WTC11 (cell line): ENCODE results near the gene RYR2. TPM values are rescaled to one million over a fixed set of nuclear protein-coding genes. Genes with fewer than 3 reads are reported as not detected.

ENCODE experiments used
- ATAC-seq: fragments of 200-7000 bp; cut with Tn5 transposase; 2 replicates; pipeline ENCODE4 v1.10.0; 2021; ENCODE audit warnings: mild to moderate bottlenecking, moderate library complexity
- CTCF ChIA-PET: fragments of 300-600 bp; sonication (Branson Sonifier 250); formaldehyde crosslinking; loops from one replicate; lab custom pipeline; 2021; ENCODE audit warnings: antibody characterized with exemption; lab: Charles Lee
- POLR2A ChIA-PET: fragments of 350-600 bp; sonication (Branson Sonifier 250); formaldehyde crosslinking; loops from one replicate; lab custom pipeline; 2021; ENCODE audit warnings: antibody characterized with exemption; lab: Charles Lee
- DNase-seq: peaks from one replicate; pipeline ENCODE4 v3.0.0; 2021; ENCODE audit warnings: low spot score
- H3K27ac Mint-ChIP-seq: 2 replicates; pipeline ENCODE4 v1.8.0; 2021; ENCODE audit warnings: mixed read lengths
- H3K27me3 Mint-ChIP-seq: 2 replicates; pipeline ENCODE4 v1.8.0; 2021; ENCODE audit warnings: low read depth, mild to moderate bottlenecking, moderate library complexity, mixed read lengths
- H3K36me3 Mint-ChIP-seq: 2 replicates; pipeline ENCODE4 v1.8.0; 2021; ENCODE audit warnings: mixed read lengths
- H3K4me1 Mint-ChIP-seq: 2 replicates; pipeline ENCODE4 v1.8.0; 2022; ENCODE audit warnings: mixed read lengths
- H3K4me3 Mint-ChIP-seq: 2 replicates; pipeline ENCODE4 v1.8.0; 2021; ENCODE audit warnings: mild to moderate bottlenecking, moderate library complexity, mixed read lengths
- H3K9me3 Mint-ChIP-seq: 2 replicates; pipeline ENCODE4 v1.8.0; 2021; ENCODE audit warnings: mixed read lengths
- JUN ChIP-seq: sonication (generic); formaldehyde crosslinking; IDR thresholded peaks from 2 replicates; pipeline ENCODE4 v1.8.0; 2023; ENCODE audit warnings: mild to moderate bottlenecking, missing genetic modification reagents
- MXD4 ChIP-seq: fragments of 250-450 bp; sonication (Bioruptor Pico); IDR thresholded peaks from 2 replicates; pipeline ENCODE4 v1.8.0; 2021; ENCODE audit warnings: mild to moderate bottlenecking, moderate library complexity, borderline replicate concordance
- OVOL2 ChIP-seq: fragments of 250-450 bp; sonication (Bioruptor Pico); IDR thresholded peaks from 2 replicates; pipeline ENCODE4 v1.9.0; 2021; ENCODE audit warnings: mild to moderate bottlenecking, borderline replicate concordance
- TCF7 ChIP-seq: sonication (generic); formaldehyde crosslinking; IDR thresholded peaks from 2 replicates; pipeline ENCODE4 v1.8.0; 2022; ENCODE audit warnings: mild to moderate bottlenecking, low read depth, missing genetic modification reagents, moderate library complexity
- ZBTB21 ChIP-seq: sonication (generic); formaldehyde crosslinking; IDR thresholded peaks from 2 replicates; pipeline ENCODE4 v1.8.1; 2023; ENCODE audit warnings: mild to moderate bottlenecking, missing genetic modification reagents, borderline replicate concordance
- ZNF232 ChIP-seq: sonication (generic); formaldehyde crosslinking; IDR thresholded peaks from 2 replicates; pipeline ENCODE4 v1.8.0; 2022; ENCODE audit warnings: mild to moderate bottlenecking, missing genetic modification reagents
- ZNF263 ChIP-seq: sonication (generic); formaldehyde crosslinking; IDR thresholded peaks from 2 replicates; pipeline ENCODE4 v1.8.1; 2022; ENCODE audit warnings: low read depth, mild to moderate bottlenecking, moderate library complexity, missing genetic modification reagents
- ZNF416 ChIP-seq: fragments of 250-450 bp; sonication (Bioruptor Pico); IDR thresholded peaks from 2 replicates; pipeline ENCODE4 v1.9.0; 2021; ENCODE audit warnings: mild to moderate bottlenecking, inconsistent platforms
- total RNA-seq: library from RNA; stranded (reverse); gene quantifications from 3 replicates; pipeline ENCODE4 v1.2.3, GENCODE V29; 2021
- TF ChIP-seq, protein P1 (sequence below): sonication (generic); formaldehyde crosslinking; IDR thresholded peaks from 2 replicates; pipeline ENCODE4 v1.8.0; 2023; ENCODE audit warnings: mild to moderate bottlenecking, missing genetic modification reagents
- TF ChIP-seq, protein P2 (sequence below): fragments of 250-450 bp; sonication (Bioruptor Pico); IDR thresholded peaks from 2 replicates; pipeline ENCODE4 v1.9.0; 2021; ENCODE audit warnings: mild to moderate bottlenecking
- TF ChIP-seq, protein P3 (sequence below): sonication (generic); formaldehyde crosslinking; IDR thresholded peaks from 2 replicates; pipeline ENCODE4 v1.8.1; 2022; ENCODE audit warnings: mild to moderate bottlenecking, missing genetic modification reagents, moderate library complexity, borderline replicate concordance
- TF ChIP-seq, protein P4 (sequence below): fragments of 250-450 bp; sonication (Bioruptor Pico); conservative IDR thresholded peaks from 2 replicates; pipeline ENCODE4 v1.9.0; 2021; ENCODE audit warnings: mild to moderate bottlenecking
- TF ChIP-seq, protein P5 (sequence below): fragments of 250-450 bp; sonication (Bioruptor Pico); IDR thresholded peaks from 2 replicates; pipeline ENCODE4 v1.9.0; 2021; ENCODE audit warnings: mild to moderate bottlenecking, borderline replicate concordance
- TF ChIP-seq, protein P6 (sequence below): sonication (generic); formaldehyde crosslinking; IDR thresholded peaks from 2 replicates; pipeline ENCODE4 v1.8.0; 2022; ENCODE audit warnings: missing genetic modification reagents
- TF ChIP-seq, protein P7 (sequence below): sonication (generic); formaldehyde crosslinking; IDR thresholded peaks from 2 replicates; pipeline ENCODE4 v1.8.1; 2022; ENCODE audit warnings: missing genetic modification reagents, borderline replicate concordance
- TF ChIP-seq, protein P8 (sequence below): sonication (generic); formaldehyde crosslinking; IDR thresholded peaks from 2 replicates; pipeline ENCODE4 v1.8.0; 2022; ENCODE audit warnings: mild to moderate bottlenecking, missing genetic modification reagents
- TF ChIP-seq, protein P9 (sequence below): sonication (generic); formaldehyde crosslinking; IDR thresholded peaks from 2 replicates; pipeline ENCODE4 v1.8.1; 2022; ENCODE audit warnings: low read depth, mild to moderate bottlenecking, moderate library complexity, missing genetic modification reagents, borderline replicate concordance

The RYR2 gene
- total RNA-seq, 1 experiment from 2014 or later, result 7.9 TPM

DNA sequence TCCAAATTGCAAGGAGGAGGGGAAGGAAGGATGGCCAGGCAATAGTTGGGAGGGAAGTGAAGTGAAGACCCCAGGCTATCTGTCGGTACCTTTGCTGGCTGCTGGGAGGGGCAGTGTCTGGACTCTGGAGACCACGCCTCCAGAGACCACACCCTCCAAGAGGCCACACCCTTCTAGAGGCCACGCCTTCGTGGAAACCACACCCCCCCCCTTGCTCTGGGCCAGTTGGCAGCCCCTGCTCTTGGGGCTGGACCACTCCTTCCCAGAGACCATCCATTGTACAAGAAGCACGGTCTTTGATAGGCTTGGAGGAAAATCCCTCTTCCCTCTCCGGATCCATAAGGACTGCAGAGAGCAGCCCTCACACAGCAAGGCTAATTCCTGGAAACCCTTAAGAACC lies 73.1 kb downstream of the RYR2 start:
- DNase-seq (peak; percentile 76), ATAC-seq (peak; percentile 99)
- H3K4me3 Mint-ChIP-seq, result no peak overlapping the region
- TF ChIP-seq JUN (CRISPR knock-in tag) (no peak), ZNF263 (CRISPR knock-in tag) (no peak), MXD4 (CRISPR knock-in tag) (no peak), ZNF416 (CRISPR knock-in tag) (no peak), TCF7 (CRISPR knock-in tag) (no peak), OVOL2 (CRISPR knock-in tag) (no peak), ZBTB21 (CRISPR knock-in tag) (no peak), ZNF232 (CRISPR knock-in tag) (no peak)
- TF ChIP-seq, protein P1, sequence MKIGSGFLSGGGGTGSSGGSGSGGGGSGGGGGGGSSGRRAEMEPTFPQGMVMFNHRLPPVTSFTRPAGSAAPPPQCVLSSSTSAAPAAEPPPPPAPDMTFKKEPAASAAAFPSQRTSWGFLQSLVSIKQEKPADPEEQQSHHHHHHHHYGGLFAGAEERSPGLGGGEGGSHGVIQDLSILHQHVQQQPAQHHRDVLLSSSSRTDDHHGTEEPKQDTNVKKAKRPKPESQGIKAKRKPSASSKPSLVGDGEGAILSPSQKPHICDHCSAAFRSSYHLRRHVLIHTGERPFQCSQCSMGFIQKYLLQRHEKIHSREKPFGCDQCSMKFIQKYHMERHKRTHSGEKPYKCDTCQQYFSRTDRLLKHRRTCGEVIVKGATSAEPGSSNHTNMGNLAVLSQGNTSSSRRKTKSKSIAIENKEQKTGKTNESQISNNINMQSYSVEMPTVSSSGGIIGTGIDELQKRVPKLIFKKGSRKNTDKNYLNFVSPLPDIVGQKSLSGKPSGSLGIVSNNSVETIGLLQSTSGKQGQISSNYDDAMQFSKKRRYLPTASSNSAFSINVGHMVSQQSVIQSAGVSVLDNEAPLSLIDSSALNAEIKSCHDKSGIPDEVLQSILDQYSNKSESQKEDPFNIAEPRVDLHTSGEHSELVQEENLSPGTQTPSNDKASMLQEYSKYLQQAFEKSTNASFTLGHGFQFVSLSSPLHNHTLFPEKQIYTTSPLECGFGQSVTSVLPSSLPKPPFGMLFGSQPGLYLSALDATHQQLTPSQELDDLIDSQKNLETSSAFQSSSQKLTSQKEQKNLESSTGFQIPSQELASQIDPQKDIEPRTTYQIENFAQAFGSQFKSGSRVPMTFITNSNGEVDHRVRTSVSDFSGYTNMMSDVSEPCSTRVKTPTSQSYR, result no peak
- TF ChIP-seq, protein P2, sequence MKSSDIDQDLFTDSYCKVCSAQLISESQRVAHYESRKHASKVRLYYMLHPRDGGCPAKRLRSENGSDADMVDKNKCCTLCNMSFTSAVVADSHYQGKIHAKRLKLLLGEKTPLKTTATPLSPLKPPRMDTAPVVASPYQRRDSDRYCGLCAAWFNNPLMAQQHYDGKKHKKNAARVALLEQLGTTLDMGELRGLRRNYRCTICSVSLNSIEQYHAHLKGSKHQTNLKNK (CRISPR knock-in tag), result no peak
- TF ChIP-seq, protein P3, sequence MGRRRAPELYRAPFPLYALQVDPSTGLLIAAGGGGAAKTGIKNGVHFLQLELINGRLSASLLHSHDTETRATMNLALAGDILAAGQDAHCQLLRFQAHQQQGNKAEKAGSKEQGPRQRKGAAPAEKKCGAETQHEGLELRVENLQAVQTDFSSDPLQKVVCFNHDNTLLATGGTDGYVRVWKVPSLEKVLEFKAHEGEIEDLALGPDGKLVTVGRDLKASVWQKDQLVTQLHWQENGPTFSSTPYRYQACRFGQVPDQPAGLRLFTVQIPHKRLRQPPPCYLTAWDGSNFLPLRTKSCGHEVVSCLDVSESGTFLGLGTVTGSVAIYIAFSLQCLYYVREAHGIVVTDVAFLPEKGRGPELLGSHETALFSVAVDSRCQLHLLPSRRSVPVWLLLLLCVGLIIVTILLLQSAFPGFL (CRISPR knock-in tag), result no peak
- TF ChIP-seq, protein P4, sequence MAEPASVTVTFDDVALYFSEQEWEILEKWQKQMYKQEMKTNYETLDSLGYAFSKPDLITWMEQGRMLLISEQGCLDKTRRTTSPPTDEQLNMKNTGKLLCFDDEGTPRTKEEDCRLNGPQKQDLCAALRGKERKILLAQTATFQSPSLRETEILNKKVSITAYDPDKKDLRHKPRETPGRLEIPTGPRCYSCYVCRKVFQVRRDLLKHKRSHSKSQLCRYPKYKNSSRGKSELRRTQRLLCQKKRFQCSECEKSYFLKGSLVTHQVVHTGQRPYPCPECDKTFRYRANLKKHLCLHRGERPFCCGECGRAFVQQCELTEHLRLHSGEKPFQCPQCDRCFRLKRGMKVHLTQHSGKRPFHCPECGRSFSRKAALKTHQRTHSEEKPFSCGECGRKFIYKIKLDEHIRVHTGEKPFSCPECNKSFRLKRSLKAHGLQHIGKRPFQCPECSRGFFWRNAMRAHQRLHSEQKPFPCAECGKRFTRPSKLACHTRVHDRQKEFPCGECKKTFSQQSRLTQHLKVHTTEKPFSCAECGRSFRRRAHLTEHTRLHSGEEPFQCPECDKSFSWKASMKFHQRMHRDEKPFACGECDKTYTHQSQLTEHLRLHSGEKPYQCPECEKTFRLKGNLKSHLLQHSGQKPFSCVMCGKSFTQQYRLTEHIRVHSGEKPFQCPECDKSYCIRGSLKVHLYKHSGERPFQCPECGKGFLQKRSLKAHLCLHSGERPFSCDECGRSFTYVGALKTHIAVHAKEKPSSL, result no peak
- TF ChIP-seq, protein P5, sequence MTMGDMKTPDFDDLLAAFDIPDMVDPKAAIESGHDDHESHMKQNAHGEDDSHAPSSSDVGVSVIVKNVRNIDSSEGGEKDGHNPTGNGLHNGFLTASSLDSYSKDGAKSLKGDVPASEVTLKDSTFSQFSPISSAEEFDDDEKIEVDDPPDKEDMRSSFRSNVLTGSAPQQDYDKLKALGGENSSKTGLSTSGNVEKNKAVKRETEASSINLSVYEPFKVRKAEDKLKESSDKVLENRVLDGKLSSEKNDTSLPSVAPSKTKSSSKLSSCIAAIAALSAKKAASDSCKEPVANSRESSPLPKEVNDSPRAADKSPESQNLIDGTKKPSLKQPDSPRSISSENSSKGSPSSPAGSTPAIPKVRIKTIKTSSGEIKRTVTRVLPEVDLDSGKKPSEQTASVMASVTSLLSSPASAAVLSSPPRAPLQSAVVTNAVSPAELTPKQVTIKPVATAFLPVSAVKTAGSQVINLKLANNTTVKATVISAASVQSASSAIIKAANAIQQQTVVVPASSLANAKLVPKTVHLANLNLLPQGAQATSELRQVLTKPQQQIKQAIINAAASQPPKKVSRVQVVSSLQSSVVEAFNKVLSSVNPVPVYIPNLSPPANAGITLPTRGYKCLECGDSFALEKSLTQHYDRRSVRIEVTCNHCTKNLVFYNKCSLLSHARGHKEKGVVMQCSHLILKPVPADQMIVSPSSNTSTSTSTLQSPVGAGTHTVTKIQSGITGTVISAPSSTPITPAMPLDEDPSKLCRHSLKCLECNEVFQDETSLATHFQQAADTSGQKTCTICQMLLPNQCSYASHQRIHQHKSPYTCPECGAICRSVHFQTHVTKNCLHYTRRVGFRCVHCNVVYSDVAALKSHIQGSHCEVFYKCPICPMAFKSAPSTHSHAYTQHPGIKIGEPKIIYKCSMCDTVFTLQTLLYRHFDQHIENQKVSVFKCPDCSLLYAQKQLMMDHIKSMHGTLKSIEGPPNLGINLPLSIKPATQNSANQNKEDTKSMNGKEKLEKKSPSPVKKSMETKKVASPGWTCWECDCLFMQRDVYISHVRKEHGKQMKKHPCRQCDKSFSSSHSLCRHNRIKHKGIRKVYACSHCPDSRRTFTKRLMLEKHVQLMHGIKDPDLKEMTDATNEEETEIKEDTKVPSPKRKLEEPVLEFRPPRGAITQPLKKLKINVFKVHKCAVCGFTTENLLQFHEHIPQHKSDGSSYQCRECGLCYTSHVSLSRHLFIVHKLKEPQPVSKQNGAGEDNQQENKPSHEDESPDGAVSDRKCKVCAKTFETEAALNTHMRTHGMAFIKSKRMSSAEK, result no peak
- TF ChIP-seq, protein P6, sequence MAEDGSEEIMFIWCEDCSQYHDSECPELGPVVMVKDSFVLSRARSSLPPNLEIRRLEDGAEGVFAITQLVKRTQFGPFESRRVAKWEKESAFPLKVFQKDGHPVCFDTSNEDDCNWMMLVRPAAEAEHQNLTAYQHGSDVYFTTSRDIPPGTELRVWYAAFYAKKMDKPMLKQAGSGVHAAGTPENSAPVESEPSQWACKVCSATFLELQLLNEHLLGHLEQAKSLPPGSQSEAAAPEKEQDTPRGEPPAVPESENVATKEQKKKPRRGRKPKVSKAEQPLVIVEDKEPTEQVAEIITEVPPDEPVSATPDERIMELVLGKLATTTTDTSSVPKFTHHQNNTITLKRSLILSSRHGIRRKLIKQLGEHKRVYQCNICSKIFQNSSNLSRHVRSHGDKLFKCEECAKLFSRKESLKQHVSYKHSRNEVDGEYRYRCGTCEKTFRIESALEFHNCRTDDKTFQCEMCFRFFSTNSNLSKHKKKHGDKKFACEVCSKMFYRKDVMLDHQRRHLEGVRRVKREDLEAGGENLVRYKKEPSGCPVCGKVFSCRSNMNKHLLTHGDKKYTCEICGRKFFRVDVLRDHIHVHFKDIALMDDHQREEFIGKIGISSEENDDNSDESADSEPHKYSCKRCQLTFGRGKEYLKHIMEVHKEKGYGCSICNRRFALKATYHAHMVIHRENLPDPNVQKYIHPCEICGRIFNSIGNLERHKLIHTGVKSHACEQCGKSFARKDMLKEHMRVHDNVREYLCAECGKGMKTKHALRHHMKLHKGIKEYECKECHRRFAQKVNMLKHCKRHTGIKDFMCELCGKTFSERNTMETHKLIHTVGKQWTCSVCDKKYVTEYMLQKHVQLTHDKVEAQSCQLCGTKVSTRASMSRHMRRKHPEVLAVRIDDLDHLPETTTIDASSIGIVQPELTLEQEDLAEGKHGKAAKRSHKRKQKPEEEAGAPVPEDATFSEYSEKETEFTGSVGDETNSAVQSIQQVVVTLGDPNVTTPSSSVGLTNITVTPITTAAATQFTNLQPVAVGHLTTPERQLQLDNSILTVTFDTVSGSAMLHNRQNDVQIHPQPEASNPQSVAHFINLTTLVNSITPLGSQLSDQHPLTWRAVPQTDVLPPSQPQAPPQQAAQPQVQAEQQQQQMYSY (CRISPR knock-in tag), result no peak
- TF ChIP-seq, protein P7, sequence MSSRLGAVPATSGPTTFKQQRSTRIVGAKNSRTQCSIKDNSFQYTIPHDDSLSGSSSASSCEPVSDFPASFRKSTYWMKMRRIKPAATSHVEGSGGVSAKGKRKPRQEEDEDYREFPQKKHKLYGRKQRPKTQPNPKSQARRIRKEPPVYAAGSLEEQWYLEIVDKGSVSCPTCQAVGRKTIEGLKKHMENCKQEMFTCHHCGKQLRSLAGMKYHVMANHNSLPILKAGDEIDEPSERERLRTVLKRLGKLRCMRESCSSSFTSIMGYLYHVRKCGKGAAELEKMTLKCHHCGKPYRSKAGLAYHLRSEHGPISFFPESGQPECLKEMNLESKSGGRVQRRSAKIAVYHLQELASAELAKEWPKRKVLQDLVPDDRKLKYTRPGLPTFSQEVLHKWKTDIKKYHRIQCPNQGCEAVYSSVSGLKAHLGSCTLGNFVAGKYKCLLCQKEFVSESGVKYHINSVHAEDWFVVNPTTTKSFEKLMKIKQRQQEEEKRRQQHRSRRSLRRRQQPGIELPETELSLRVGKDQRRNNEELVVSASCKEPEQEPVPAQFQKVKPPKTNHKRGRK, result no peak
- TF ChIP-seq, protein P8, sequence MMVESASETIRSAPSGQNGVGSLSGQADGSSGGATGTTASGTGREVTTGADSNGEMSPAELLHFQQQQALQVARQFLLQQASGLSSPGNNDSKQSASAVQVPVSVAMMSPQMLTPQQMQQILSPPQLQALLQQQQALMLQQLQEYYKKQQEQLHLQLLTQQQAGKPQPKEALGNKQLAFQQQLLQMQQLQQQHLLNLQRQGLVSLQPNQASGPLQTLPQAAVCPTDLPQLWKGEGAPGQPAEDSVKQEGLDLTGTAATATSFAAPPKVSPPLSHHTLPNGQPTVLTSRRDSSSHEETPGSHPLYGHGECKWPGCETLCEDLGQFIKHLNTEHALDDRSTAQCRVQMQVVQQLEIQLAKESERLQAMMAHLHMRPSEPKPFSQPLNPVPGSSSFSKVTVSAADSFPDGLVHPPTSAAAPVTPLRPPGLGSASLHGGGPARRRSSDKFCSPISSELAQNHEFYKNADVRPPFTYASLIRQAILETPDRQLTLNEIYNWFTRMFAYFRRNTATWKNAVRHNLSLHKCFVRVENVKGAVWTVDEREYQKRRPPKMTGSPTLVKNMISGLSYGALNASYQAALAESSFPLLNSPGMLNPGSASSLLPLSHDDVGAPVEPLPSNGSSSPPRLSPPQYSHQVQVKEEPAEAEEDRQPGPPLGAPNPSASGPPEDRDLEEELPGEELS, result no peak
- TF ChIP-seq, protein P9, sequence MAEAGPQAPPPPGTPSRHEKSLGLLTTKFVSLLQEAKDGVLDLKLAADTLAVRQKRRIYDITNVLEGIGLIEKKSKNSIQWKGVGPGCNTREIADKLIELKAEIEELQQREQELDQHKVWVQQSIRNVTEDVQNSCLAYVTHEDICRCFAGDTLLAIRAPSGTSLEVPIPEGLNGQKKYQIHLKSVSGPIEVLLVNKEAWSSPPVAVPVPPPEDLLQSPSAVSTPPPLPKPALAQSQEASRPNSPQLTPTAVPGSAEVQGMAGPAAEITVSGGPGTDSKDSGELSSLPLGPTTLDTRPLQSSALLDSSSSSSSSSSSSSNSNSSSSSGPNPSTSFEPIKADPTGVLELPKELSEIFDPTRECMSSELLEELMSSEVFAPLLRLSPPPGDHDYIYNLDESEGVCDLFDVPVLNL (CRISPR knock-in tag), result no peak
- peaks cover 23% of the 10 kb centered on the region for H3K4me1 Mint-ChIP-seq
- no peaks in the 10 kb centered on the region for H3K36me3 Mint-ChIP-seq
- ChIA-PET CTCF (no interaction called here), POLR2A (no interaction called here)
- no peak overlapping the region for H3K27ac Mint-ChIP-seq
- no peaks in the 10 kb centered on the region for H3K27me3 Mint-ChIP-seq
- peaks cover 3% of the 10 kb centered on the region; the same call in 1 of the 2 replicates for H3K9me3 Mint-ChIP-seq
